HG02763 (cell line): ENCODE results near the gene OVCA2.

Experiments used
- ATAC-seq: cut with Tn5 transposase; IDR thresholded peaks from one replicate; pipeline ENCODE4 v1.9.1; 2021; ENCODE audit warnings: mild to moderate bottlenecking, moderate library complexity; ENCODE audit not compliant: unreplicated experiment

Gene OVCA2

DNA sequence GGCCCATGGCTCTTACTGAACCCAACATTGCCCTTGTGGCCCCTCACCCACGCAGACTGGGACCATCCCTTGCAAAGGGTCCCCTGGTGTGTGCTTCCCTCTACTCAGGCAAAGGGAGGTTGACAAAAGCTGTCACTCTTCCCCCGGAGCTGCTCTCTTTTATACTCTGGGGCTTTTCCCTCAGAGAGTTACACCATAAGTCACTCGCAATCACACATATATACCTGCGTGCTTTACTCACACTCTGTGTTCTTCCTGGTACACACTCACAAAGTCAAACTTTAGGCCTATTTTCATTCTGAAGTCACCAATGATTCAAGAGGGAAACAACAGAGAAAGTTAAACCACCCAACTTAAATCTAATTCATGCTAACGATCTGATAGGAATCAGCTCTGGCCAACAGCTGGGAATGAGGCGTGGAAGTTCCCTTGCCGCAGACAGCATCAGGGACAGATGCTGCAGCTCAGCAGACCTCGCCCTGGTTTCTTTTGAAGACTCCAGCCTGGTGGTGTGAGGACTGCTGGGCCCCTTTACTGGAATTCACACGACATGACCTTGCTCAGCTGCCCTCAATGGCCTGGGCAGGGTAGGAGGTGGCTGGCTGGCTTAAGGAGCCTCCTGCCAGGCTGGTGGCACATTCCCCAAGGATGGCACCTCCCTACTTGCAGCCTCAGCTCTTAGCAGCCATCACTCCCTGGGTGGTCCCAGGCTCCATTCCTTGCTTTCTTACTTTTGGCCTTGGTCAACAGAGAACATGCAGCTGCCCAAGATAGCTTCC lies 40.4 kb downstream of the OVCA2 start:
- no peak for ATAC-seq

DNA sequence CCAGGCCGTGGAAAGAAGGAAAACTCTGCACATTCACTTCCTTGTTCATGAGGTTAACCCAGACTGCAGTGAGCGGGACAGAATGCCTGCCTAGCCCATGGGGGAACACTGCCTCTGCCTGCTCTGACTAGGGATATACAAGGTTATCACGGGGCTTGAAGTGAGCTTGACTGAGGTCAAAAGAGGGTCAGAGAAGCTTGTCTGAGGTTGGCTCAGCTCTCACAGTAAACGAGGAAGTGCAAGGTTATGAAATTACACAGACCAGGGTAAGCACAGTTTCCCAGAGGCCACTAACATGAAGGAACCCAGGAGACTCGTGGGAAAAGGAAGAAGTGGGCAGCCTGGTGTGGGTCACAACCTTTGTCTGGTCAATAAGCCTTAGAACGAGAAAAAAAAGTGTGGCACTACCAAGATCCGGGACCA lies 41.8 kb downstream of the OVCA2 start:
- no peak for ATAC-seq

DNA sequence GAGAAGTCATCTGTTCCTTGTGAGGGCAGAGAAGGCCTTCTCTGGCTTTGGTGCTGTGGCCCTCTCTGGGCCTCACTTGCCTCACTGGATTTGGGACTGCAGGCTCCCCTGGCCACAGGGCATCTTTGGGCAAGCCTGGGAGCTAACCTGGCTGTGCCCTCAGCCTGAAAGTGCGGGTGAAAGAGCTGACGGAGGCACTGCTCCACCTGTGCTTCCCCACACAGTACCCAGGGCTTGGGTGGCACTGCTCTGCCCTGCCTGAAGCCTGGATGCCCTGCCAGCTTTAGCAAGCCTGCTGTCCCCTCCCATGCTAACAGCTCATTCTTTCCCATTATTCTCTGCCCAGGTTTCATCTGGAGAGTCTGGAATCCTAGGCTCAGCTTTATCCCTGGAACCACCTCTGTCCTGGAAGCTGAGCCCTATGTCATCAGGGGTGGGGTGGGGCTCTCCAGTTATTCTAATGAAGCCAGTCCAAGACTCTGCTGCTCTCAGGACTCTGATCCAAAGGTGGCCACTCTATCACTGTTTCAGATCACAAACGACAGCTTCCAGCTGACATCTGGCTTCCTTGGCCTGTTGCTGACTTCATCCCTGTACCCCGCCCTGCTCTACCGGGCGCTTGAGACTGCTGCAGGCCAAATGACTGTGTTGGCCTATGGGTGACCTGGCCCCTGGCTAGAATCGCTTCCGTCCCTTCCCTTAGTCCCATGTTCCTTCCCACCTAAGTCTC lies 42.4 kb downstream of the OVCA2 start:
- ATAC-seq, result no peak

DNA sequence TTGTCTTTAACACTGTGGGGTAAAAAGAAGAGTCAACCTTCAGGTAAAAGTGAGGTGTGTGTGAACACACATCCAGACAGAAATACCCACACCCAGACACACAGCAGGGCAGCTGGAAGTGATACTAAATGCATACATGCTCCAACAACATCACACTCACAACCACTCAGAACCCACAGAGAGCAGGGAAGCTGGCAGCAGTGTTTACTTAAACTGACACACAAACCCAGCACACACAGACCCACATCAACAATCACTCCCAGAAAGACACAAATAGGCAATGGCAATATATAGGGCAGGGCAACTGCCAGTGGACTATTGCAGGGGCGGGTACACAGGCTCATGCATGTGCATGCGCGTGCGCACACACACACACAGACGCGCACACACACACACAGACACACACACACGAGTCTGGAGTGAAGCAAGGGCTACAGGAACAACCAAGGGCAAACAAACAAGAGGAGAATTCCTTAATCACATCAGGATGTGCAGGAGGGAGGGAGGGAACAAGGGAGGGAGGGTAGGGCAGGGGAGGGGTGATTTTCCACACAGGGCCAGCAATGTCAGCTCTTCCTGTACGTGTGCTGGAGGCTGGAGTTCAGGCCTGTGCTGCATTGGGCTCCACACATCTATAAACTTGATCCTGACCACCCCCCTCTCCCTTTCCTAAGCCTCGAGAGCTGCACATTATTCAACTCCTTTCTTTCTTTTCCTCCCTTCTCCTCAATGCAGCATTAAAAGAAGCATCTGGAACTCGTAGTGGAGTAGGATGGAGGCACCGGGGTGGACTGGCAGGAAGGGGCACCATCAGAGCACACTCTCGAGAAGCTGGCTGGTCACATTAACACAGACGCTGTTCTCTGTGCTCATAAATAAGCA lies 43.2 kb downstream of the OVCA2 start:
- no peak for ATAC-seq

DNA sequence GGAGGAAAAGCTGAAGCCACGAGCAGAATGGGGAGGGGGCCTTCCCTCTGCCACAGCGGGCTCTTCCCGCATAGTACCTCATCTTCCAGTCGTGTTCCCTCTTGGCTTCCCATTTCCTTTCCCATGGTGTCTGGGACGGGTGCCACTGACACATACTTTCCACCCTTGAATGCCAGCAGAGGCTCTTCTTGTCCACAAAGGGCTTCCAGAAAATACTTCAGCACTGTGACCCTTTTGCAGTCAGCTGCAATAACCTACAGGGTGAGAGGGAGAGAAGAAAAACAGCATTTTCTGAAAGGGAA lies 43.8 kb downstream of the OVCA2 start:
- no peak for ATAC-seq

- no peak for ATAC-seq
These were observed 44.5 kb downstream of the OVCA2 start for GRCh38 chr17:2086306-2086705.

DNA sequence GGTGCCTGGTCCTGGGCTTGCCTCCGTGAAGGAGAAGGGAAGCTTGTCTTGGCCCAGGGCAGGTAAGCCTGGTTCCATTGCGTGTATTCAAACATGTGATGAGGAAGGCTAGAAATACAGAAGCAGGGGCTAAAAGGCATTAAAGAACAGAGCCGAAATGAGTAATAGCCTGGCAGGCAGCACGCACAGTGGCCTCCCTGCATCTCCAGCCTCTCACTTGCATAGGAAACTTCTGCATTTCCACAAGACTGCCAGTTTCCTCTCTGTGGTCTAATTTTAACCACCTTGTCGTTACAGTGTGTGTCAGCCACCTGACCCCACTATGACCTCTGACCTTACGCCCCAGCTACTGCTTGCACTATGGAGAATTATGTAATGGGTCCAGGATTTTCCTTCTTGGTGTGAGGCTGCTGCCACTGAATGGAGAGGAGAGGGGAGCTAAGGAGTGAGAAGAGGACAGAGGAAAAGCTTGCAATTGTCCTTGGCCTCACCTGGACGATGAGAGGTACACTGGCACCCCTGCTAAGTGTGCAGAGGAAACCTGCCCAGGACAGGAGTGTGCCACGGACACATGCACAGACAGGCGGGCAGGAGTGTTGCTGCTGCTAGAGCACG lies 45.9 kb downstream of the OVCA2 start:
- ATAC-seq, result peak; percentile 30

- ATAC-seq, result peak; percentile 15
These were observed 47.2 kb downstream of the OVCA2 start for GRCh38 chr17:2089021-2089422.

DNA sequence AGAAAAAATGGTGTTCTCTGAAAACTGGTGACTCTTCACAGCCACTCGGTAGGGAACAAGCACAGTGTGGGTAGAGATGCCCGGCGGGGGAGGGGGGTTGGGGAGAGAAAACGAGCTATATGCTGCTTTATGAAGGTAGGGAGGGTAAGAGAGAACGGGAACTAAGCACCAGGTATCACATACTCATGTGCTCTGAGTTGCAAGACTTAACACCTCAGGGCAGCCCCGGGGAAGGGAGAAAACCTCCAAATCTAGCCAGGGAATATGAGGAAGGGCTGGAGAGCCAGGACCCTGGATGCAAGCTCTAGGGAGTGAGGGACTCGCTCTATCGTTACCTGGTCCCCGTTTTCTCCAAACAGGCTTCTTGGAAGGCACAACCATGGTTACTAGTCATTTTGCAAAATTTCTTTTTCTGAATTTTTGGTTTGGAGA lies 48.4 kb downstream of the OVCA2 start:
- ATAC-seq, result no peak

GRCh38 chr17:2090804-2091534 lies 49.1 kb downstream of the OVCA2 start:
- no peak for ATAC-seq

GRCh38 chr17:2092253-2092652 lies 50.4 kb downstream of the OVCA2 start:
- no peak for ATAC-seq
